WTC11 (cell line): ENCODE data around the gene IGHMBP2. TPM values are rescaled to one million over a fixed set of nuclear protein-coding genes. Genes with fewer than 3 reads are reported as not detected.

Experiments used
- ATAC-seq: fragments of 200-7000 bp; cut with Tn5 transposase; 2 replicates; pipeline ENCODE4 v1.10.0; 2021; ENCODE audit warnings: mild to moderate bottlenecking, moderate library complexity
- CTCF ChIA-PET: fragments of 300-600 bp; sonication (Branson Sonifier 250); formaldehyde crosslinking; loops from one replicate; lab custom pipeline; 2021; ENCODE audit warnings: antibody characterized with exemption; lab: Charles Lee
- POLR2A ChIA-PET: fragments of 350-600 bp; sonication (Branson Sonifier 250); formaldehyde crosslinking; loops from one replicate; lab custom pipeline; 2021; ENCODE audit warnings: antibody characterized with exemption; lab: Charles Lee
- DNase-seq: peaks from one replicate; pipeline ENCODE4 v3.0.0; 2021; ENCODE audit warnings: low spot score
- H3K27ac Mint-ChIP-seq: 2 replicates; pipeline ENCODE4 v1.8.0; 2021; ENCODE audit warnings: mixed read lengths
- H3K27me3 Mint-ChIP-seq: 2 replicates; pipeline ENCODE4 v1.8.0; 2021; ENCODE audit warnings: low read depth, mild to moderate bottlenecking, moderate library complexity, mixed read lengths
- H3K36me3 Mint-ChIP-seq: 2 replicates; pipeline ENCODE4 v1.8.0; 2021; ENCODE audit warnings: mixed read lengths
- H3K4me1 Mint-ChIP-seq: 2 replicates; pipeline ENCODE4 v1.8.0; 2022; ENCODE audit warnings: mixed read lengths
- H3K4me3 Mint-ChIP-seq: 2 replicates; pipeline ENCODE4 v1.8.0; 2021; ENCODE audit warnings: mild to moderate bottlenecking, moderate library complexity, mixed read lengths
- H3K9me3 Mint-ChIP-seq: 2 replicates; pipeline ENCODE4 v1.8.0; 2021; ENCODE audit warnings: mixed read lengths
- ATF1 ChIP-seq: sonication (generic); formaldehyde crosslinking; IDR thresholded peaks from 2 replicates; pipeline ENCODE4 v1.8.1; 2023; ENCODE audit warnings: mild to moderate bottlenecking, moderate library complexity, missing genetic modification reagents
- CREM ChIP-seq: sonication (generic); formaldehyde crosslinking; IDR thresholded peaks from 2 replicates; pipeline ENCODE4 v1.8.1; 2022; ENCODE audit warnings: mild to moderate bottlenecking, missing genetic modification reagents, moderate library complexity
- GTF2I ChIP-seq: fragments of 250-450 bp; sonication (Bioruptor Pico); conservative IDR thresholded peaks from 2 replicates; pipeline ENCODE4 v1.4.0; 2021; ENCODE audit warnings: mild to moderate bottlenecking
- KAT7 ChIP-seq: sonication (generic); formaldehyde crosslinking; IDR thresholded peaks from 2 replicates; pipeline ENCODE4 v1.8.1; 2023; ENCODE audit warnings: missing genetic modification reagents, mild to moderate bottlenecking, borderline replicate concordance
- NFATC4 ChIP-seq: fragments of 250-450 bp; sonication (Bioruptor Pico); IDR thresholded peaks from 2 replicates; pipeline ENCODE4 v1.9.0; 2021; ENCODE audit warnings: mild to moderate bottlenecking
- SOX15 ChIP-seq: fragments of 250-450 bp; sonication (Bioruptor Pico); IDR thresholded peaks from 2 replicates; pipeline ENCODE4 v1.9.0; 2021; ENCODE audit warnings: mild to moderate bottlenecking
- SP1 ChIP-seq: sonication (generic); formaldehyde crosslinking; conservative IDR thresholded peaks from 2 replicates; pipeline ENCODE4 v1.8.1; 2022; ENCODE audit warnings: missing genetic modification reagents
- ZBTB21 ChIP-seq: sonication (generic); formaldehyde crosslinking; IDR thresholded peaks from 2 replicates; pipeline ENCODE4 v1.8.1; 2023; ENCODE audit warnings: mild to moderate bottlenecking, missing genetic modification reagents, borderline replicate concordance
- ZNF317 ChIP-seq: sonication (generic); formaldehyde crosslinking; IDR thresholded peaks from 2 replicates; pipeline ENCODE4 v1.8.1; 2023; ENCODE audit warnings: low read depth, mild to moderate bottlenecking, moderate library complexity, missing genetic modification reagents, borderline replicate concordance
- ZNF396 ChIP-seq: fragments of 250-450 bp; sonication (Bioruptor Pico); IDR thresholded peaks from 2 replicates; pipeline ENCODE4 v1.8.0; 2021; ENCODE audit warnings: mild to moderate bottlenecking, moderate library complexity, borderline replicate concordance
- total RNA-seq: library from RNA; stranded (reverse); gene quantifications from 3 replicates; pipeline ENCODE4 v1.2.3, GENCODE V29; 2021
- TF ChIP-seq, protein P1 (sequence below): sonication (generic); formaldehyde crosslinking; IDR thresholded peaks from 2 replicates; pipeline ENCODE4 v1.8.1; 2022; ENCODE audit warnings: low read depth, missing genetic modification reagents, borderline replicate concordance
- TF ChIP-seq, protein P2 (sequence below): fragments of 250-450 bp; sonication (Bioruptor Pico); IDR thresholded peaks from 2 replicates; pipeline ENCODE4 v1.9.0; 2021; ENCODE audit warnings: mild to moderate bottlenecking, borderline replicate concordance
- TF ChIP-seq, protein P3 (sequence below): sonication (generic); formaldehyde crosslinking; IDR thresholded peaks from 2 replicates; pipeline ENCODE4 v1.8.1; 2022; ENCODE audit warnings: missing genetic modification reagents, borderline replicate concordance
- TF ChIP-seq, protein P4 (sequence below): sonication (generic); formaldehyde crosslinking; IDR thresholded peaks from 2 replicates; pipeline ENCODE4 v1.8.1; 2022; ENCODE audit warnings: mild to moderate bottlenecking, missing genetic modification reagents, moderate library complexity, borderline replicate concordance
- TF ChIP-seq, protein P5 (sequence below): fragments of 250-450 bp; sonication (Bioruptor Pico); IDR thresholded peaks from 2 replicates; pipeline ENCODE4 v1.9.0; 2021; ENCODE audit warnings: mild to moderate bottlenecking
- TF ChIP-seq, protein P6 (sequence below): sonication (generic); formaldehyde crosslinking; IDR thresholded peaks from 2 replicates; pipeline ENCODE4 v1.8.0; 2022; ENCODE audit warnings: mild to moderate bottlenecking, missing genetic modification reagents

IGHMBP2 gene
- total RNA-seq, 1 experiment from 2014 or later = 22.5 TPM

DNA sequence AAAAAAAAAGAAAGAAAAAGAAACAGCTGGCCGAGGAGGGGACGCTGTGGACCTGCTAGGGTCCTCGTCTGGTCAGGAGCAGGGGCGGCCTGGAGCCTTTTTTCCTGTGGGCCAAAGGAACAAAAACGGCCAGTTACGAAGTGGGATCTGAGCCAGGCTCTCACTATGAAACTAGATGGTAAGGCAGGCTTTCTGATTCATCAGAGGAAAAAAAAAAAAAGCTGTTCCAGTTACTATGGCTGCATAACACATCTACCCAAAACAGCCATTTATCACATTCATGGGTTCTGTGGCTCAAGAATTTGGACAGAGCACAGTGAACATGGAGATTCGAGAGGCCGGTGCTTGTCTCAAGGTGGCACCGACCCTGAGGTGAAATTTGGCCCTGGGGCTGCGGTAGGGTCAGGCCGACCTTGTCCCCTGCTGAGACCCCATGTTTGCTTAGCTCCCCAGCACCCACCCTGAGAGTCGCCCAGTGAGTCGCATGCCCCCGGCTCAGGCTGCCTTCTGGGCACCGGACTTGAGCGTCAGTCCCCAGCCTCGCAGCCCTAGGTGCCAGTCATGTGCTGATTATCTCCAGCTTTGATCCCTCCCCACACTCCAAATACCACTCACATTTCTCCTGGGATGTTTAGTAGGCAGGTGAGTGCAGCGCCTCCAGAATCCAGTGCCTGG is 42.9 kb downstream of the IGHMBP2 start:
- Mint-ChIP-seq H3K4me1 (peaks cover 18% of the 10 kb centered on the region), H3K27me3 (no peaks in the 10 kb centered on the region), H3K27ac (no peak overlapping the region), H3K36me3 (no peaks in the 10 kb centered on the region), H3K4me3 (no peak overlapping the region), H3K9me3 (no peaks in the 10 kb centered on the region)
- TF ChIP-seq ZBTB21 (no peak), ZNF396 (CRISPR knock-in tag) (no peak)
- TF ChIP-seq, protein P1, sequence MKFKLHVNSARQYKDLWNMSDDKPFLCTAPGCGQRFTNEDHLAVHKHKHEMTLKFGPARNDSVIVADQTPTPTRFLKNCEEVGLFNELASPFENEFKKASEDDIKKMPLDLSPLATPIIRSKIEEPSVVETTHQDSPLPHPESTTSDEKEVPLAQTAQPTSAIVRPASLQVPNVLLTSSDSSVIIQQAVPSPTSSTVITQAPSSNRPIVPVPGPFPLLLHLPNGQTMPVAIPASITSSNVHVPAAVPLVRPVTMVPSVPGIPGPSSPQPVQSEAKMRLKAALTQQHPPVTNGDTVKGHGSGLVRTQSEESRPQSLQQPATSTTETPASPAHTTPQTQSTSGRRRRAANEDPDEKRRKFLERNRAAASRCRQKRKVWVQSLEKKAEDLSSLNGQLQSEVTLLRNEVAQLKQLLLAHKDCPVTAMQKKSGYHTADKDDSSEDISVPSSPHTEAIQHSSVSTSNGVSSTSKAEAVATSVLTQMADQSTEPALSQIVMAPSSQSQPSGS = no peak
- TF ChIP-seq, protein P2, sequence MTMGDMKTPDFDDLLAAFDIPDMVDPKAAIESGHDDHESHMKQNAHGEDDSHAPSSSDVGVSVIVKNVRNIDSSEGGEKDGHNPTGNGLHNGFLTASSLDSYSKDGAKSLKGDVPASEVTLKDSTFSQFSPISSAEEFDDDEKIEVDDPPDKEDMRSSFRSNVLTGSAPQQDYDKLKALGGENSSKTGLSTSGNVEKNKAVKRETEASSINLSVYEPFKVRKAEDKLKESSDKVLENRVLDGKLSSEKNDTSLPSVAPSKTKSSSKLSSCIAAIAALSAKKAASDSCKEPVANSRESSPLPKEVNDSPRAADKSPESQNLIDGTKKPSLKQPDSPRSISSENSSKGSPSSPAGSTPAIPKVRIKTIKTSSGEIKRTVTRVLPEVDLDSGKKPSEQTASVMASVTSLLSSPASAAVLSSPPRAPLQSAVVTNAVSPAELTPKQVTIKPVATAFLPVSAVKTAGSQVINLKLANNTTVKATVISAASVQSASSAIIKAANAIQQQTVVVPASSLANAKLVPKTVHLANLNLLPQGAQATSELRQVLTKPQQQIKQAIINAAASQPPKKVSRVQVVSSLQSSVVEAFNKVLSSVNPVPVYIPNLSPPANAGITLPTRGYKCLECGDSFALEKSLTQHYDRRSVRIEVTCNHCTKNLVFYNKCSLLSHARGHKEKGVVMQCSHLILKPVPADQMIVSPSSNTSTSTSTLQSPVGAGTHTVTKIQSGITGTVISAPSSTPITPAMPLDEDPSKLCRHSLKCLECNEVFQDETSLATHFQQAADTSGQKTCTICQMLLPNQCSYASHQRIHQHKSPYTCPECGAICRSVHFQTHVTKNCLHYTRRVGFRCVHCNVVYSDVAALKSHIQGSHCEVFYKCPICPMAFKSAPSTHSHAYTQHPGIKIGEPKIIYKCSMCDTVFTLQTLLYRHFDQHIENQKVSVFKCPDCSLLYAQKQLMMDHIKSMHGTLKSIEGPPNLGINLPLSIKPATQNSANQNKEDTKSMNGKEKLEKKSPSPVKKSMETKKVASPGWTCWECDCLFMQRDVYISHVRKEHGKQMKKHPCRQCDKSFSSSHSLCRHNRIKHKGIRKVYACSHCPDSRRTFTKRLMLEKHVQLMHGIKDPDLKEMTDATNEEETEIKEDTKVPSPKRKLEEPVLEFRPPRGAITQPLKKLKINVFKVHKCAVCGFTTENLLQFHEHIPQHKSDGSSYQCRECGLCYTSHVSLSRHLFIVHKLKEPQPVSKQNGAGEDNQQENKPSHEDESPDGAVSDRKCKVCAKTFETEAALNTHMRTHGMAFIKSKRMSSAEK = no peak
- no peak for DNase-seq
- CTCF ChIA-PET = interaction anchor here (0.7 to 1.1 kb wide), 3 partner anchors 9 to 148 kb away, joined by 3 to 4 read pairs (median 3); no protein-coding TSS in a partner anchor
- ATAC-seq = no peak
- POLR2A ChIA-PET = interaction anchor here (0.6 kb wide), 1 partner anchor 507 kb away, joined by 3 read pairs; no protein-coding TSS in a partner anchor

DNA sequence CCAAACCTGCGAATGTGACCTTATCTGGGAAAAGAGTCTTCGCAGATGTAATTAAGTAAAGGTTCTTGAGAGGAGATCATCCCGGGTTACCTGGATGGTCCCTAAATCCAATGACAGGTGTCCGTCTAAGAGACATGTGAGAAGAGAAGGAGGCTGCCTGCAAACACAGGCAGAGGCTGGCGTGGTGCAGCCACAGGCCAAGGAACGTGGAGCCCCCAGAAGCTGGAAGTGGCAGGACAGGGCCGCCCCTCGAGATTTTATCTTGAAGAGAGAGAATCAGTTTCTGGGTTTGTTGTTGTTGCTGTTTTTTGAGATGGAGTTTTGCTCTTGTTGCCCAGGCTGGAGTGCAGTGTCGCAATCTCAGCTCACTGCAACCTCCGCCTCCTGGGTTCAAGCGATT is 43.5 kb downstream of the IGHMBP2 start:
- H3K27ac Mint-ChIP-seq = no peak overlapping the region
- POLR2A ChIA-PET = no interaction called here

More for the DNA sequence above, 43.5 kb downstream of the IGHMBP2 start:
- H3K4me3 Mint-ChIP-seq = no peak overlapping the region
- H3K9me3 Mint-ChIP-seq = no peaks in the 10 kb centered on the region
- H3K4me1 Mint-ChIP-seq = peaks cover 18% of the 10 kb centered on the region
- CTCF ChIA-PET = interaction anchor here (0.7 kb wide), 1 partner anchor 97 kb away, joined by 3 read pairs; no protein-coding TSS in a partner anchor
- TF ChIP-seq ATF1 = no peak
- TF ChIP-seq ZNF317 (CRISPR knock-in tag) = no peak
- TF ChIP-seq GTF2I (CRISPR knock-in tag) = no peak
- no peak for TF ChIP-seq SP1 (CRISPR knock-in tag)
- no peak for TF ChIP-seq NFATC4 (CRISPR knock-in tag)
- TF ChIP-seq, protein P1 = no peak
- no peak for TF ChIP-seq SOX15 (CRISPR knock-in tag)
- TF ChIP-seq KAT7 = no peak
- TF ChIP-seq, protein P3, sequence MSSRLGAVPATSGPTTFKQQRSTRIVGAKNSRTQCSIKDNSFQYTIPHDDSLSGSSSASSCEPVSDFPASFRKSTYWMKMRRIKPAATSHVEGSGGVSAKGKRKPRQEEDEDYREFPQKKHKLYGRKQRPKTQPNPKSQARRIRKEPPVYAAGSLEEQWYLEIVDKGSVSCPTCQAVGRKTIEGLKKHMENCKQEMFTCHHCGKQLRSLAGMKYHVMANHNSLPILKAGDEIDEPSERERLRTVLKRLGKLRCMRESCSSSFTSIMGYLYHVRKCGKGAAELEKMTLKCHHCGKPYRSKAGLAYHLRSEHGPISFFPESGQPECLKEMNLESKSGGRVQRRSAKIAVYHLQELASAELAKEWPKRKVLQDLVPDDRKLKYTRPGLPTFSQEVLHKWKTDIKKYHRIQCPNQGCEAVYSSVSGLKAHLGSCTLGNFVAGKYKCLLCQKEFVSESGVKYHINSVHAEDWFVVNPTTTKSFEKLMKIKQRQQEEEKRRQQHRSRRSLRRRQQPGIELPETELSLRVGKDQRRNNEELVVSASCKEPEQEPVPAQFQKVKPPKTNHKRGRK (CRISPR knock-in tag) = no peak
- TF ChIP-seq, protein P4, sequence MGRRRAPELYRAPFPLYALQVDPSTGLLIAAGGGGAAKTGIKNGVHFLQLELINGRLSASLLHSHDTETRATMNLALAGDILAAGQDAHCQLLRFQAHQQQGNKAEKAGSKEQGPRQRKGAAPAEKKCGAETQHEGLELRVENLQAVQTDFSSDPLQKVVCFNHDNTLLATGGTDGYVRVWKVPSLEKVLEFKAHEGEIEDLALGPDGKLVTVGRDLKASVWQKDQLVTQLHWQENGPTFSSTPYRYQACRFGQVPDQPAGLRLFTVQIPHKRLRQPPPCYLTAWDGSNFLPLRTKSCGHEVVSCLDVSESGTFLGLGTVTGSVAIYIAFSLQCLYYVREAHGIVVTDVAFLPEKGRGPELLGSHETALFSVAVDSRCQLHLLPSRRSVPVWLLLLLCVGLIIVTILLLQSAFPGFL (CRISPR knock-in tag) = no peak
- TF ChIP-seq, protein P5, sequence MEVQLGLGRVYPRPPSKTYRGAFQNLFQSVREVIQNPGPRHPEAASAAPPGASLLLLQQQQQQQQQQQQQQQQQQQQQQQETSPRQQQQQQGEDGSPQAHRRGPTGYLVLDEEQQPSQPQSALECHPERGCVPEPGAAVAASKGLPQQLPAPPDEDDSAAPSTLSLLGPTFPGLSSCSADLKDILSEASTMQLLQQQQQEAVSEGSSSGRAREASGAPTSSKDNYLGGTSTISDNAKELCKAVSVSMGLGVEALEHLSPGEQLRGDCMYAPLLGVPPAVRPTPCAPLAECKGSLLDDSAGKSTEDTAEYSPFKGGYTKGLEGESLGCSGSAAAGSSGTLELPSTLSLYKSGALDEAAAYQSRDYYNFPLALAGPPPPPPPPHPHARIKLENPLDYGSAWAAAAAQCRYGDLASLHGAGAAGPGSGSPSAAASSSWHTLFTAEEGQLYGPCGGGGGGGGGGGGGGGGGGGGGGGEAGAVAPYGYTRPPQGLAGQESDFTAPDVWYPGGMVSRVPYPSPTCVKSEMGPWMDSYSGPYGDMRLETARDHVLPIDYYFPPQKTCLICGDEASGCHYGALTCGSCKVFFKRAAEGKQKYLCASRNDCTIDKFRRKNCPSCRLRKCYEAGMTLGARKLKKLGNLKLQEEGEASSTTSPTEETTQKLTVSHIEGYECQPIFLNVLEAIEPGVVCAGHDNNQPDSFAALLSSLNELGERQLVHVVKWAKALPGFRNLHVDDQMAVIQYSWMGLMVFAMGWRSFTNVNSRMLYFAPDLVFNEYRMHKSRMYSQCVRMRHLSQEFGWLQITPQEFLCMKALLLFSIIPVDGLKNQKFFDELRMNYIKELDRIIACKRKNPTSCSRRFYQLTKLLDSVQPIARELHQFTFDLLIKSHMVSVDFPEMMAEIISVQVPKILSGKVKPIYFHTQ (CRISPR knock-in tag) = no peak
- TF ChIP-seq CREM = no peak
- TF ChIP-seq, protein P6, sequence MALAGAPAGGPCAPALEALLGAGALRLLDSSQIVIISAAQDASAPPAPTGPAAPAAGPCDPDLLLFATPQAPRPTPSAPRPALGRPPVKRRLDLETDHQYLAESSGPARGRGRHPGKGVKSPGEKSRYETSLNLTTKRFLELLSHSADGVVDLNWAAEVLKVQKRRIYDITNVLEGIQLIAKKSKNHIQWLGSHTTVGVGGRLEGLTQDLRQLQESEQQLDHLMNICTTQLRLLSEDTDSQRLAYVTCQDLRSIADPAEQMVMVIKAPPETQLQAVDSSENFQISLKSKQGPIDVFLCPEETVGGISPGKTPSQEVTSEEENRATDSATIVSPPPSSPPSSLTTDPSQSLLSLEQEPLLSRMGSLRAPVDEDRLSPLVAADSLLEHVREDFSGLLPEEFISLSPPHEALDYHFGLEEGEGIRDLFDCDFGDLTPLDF = no peak
- TF ChIP-seq, all 79 proteins: peak for 0
- Mint-ChIP-seq H3K36me3 (no peaks in the 10 kb centered on the region), H3K27me3 (no peaks in the 10 kb centered on the region)
- ATAC-seq (no peak), DNase-seq (no peak)
